GM19372 (cell line): ENCODE results near the gene TARS3.

Experiments
- ATAC-seq: cut with Tn5 transposase; IDR thresholded peaks from one replicate; pipeline ENCODE4 v1.9.1; 2021; ENCODE audit warnings: mild to moderate bottlenecking, low read depth, moderate library complexity; ENCODE audit not compliant: unreplicated experiment

TARS3 gene

DNA sequence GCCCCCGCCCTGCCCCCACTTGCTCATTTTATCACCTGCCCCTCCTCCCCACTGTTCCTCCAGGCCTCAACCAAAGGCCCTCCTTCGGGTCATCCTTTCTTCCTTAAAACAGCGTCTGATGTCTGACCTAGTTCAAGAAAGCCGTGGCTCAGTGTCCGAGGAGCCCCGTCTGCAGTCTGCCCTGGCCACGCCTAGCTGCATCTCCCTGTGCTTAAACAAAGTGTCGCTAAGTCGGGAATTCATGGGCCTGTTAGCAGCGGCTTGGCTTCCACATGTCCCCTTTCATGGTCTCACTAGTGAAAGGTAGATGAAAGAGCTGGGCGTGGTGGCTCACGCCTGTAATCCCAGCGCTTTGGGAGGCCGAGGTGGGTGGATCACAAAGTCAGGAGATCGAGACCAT, 113.3 kb downstream of the TARS3 start:
- ATAC-seq = no peak

- ATAC-seq = no peak
These were observed 113.7 kb downstream of the TARS3 start for GRCh38 chr15:101610611-101611000.

DNA sequence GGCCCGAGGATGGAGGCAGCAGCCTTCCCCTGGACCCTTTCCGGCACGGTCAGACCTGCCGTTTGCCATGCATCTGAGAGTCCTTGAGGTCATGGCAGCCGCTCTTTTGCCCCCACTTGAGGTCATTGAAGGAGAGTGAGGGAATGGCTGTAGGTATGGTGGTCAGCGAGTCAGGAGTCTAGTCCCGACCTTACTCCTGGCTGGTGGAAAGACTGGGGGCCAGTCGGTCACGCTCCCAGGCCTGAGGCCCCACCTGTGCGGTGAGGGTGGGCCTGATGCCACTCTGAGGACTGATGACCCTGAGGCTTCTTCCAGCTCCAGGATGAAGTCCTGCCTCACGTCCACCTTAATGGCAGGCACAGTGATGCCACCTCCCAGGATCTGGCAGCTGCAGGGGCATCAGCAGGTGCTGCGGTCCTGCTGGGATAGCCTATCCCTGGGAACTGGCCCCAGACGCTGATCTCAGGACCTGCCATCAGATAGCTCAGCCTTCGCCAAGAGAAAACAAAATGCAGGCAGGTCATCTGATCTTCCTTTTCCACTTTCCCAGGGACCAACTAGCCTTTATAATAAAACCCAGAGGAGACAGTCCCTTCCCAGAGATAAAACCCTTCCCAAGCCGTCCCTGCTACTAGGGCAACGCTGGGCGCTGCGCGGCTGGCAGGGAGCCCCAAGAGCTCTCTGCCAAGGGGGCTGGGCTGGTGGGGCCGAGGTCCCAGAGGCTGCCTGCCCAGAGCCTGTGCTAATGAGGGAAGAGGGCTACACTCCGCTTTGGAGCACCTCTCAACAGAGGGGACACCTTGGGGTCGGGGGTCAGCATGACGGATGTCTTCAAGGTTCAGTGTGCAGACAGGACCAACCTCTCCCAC, 114.3 kb downstream of the TARS3 start:
- ATAC-seq = no peak

- no peak for ATAC-seq
These were observed 116.1 kb downstream of the TARS3 start for GRCh38 chr15:101608201-101608600.

GRCh38 chr15:101607108-101607507, 117.2 kb downstream of the TARS3 start:
- ATAC-seq = no peak

DNA sequence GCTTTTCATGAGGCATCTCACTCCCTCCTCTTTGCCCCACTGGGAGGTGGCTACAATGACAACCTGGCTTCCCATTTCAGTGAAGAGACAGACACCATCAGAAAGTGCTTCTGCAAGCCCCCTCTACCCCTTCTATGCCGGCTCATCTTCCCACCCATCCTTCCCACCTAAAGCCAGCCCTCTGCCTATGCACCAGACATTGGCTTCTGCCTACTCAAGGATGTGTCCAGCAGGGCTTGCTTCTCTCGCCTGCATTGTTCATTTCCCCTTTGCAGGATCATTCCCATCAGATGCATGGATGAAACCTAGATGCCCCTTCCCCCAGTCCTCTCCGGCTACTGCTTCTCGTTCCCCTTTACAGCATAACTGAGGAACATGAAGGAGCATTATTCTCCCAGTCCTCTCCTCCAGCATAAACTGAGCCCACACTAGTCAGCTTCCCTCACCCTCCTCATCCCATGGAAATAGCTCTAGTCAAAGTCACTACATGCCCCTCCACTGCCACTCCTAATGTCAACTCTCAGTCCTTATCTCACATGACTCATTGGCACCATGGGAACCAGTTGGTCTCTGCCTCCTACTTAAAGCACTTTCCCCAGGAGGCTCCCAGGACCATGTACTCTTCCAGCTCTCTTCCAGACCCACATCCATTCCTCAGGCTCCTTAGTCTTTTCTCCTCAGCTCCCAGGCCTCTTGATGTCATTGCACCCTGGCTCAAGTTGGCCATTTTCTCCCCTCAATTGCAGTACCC, 120.0 kb downstream of the TARS3 start:
- no peak for ATAC-seq
